ENCODE results near the gene NOS3. TPM values are rescaled to one million over a fixed set of nuclear protein-coding genes. Genes with fewer than 3 reads are reported as not detected.

Gene NOS3
- total and polyA plus RNA-seq, 11 donors = 8.9 to 49.4 (median 17.3) TPM

GRCh38 chr7:150972023-150972468 is 18.8 kb upstream of the NOS3 start:
- DNase-seq (peak; percentile 81 to 92 (median 88)), ATAC-seq (peak; percentile 72 to 81 (median 74))
- intact Hi-C loops (cut with DNase I) = loop anchor here in 1 of 10 donors (10.0 kb wide), 1 partner anchor 187 kb away; no protein-coding TSS in a partner anchor
- no peak overlapping the region for H3K4me3 ChIP-seq
- 34 to 53% (median 45%) methylated on average over 8 to 12 of the region's 12 CpGs for WGBS, 4 donors
- no peaks in the 10 kb centered on the region for H3K36me3 ChIP-seq
- H3K4me1 ChIP-seq = peaks cover 0 to 91% (median 51%) of the 10 kb centered on the region in 12 donors
- no peaks in the 10 kb centered on the region for H3K9me3 ChIP-seq
- H3K27ac ChIP-seq = peak overlapping the region; percentile 30 to 94 (median 87)
- TF ChIP-seq POLR2A (IDR thresholded peaks at IDR 0.05) (no peak), CTCF (IDR thresholded peaks at IDR 0.05) (peak in 1 of 12 donors; percentile 15)
- H3K27me3 ChIP-seq = peaks cover 1 to 60% (median 20%) of the 10 kb centered on the region in 9 donors

- Histone ChIP-seq H3K9me3 (no peaks in the 10 kb centered on the region), H3K4me1 (peaks cover 0 to 93% (median 51%) of the 10 kb centered on the region in 12 donors), H3K27me3 (peaks cover 6 to 61% (median 21%) of the 10 kb centered on the region in 9 donors), H3K27ac (peak overlapping the region; percentile 22 to 94 (median 87)), H3K36me3 (no peaks in the 10 kb centered on the region), H3K4me3 (no peak overlapping the region)
- WGBS, 4 donors = 42 to 67% (median 55%) methylated on average over 7 to 8 of the region's 8 CpGs
- TF ChIP-seq POLR2A (IDR thresholded peaks at IDR 0.05) (no peak), CTCF (IDR thresholded peaks at IDR 0.05) (no peak)
- intact Hi-C loops (cut with DNase I) = loop anchor here in 1 of 10 donors (10.0 kb wide), 1 partner anchor 188 kb away; no protein-coding TSS in a partner anchor
- ATAC-seq = no peak
- peak in 2 of 5 donors; percentile 24 to 39 for DNase-seq
Observed at GRCh38 chr7:150972741-150973140, 18.1 kb upstream of the NOS3 start.

- peaks cover 6 to 56% (median 21%) of the 10 kb centered on the region in 9 donors for H3K27me3 ChIP-seq
- H3K27ac ChIP-seq = peak overlapping the region in 10 of 12 donors; percentile 66 to 99 (median 88)
- WGBS, 4 donors = 57 to 64% (median 59%) methylated on average over 18 to 27 of the region's 27 CpGs
- H3K9me3 ChIP-seq = no peaks in the 10 kb centered on the region
- H3K4me3 ChIP-seq = peak overlapping the region in 2 of 12 donors; percentile 40 to 59
- DNase-seq = peak in 2 of 5 donors; percentile 26 to 60
- intact Hi-C loops (cut with DNase I) = loop anchor here in 1 of 10 donors (10.0 kb wide), 1 partner anchor 189 kb away; no protein-coding TSS in a partner anchor
- H3K4me1 ChIP-seq = peaks cover 0 to 94% (median 49%) of the 10 kb centered on the region in 12 donors
- TF ChIP-seq CTCF (IDR thresholded peaks at IDR 0.05) (no peak), POLR2A (IDR thresholded peaks at IDR 0.05) (no peak)
- no peaks in the 10 kb centered on the region for H3K36me3 ChIP-seq
- no peak for ATAC-seq
Observed at GRCh38 chr7:150973571-150974451, 17.0 kb upstream of the NOS3 start.
